GM20000 (cell line): ENCODE data around the gene ZSCAN1.

Experiments
- DNase-seq: peaks from one replicate; pipeline ENCODE4 v3.0.0; 2012; ENCODE audit warnings: low spot score
- TF ChIP-seq, protein P1 (sequence below): IDR thresholded peaks from 2 replicates; pipeline ENCODE4 v1.5.1; 2012; ENCODE audit warnings: mild to moderate bottlenecking, control low read depth; ENCODE audit errors: extremely low read depth, missing control alignments

The ZSCAN1 gene

DNA sequence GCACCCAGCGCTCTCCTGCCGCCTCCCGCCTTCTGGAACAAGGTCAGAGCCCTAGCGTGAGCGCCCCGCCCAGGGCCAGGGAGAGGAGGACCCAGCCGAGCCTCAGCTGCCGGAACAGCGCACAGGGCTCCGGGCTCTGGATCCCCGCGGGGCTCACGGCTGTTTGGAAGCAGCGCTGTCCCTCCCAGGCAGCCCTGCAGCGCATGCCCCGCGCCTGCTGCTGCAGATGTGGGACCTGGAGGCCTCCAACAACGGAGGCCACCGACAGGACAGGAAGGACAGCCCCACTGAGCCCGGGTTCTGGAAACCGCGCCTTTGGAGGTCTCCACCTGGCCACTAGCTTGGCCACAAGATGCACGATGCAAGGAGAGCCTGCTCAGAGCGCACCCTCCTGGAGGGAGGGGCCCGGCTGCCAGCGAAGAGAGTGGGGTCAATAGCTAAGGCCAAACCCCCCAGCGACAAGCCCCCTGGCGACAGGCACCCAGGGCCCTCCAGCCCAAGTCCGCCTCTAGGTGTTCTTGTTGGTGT, 51.6 kb downstream of the ZSCAN1 start:
- no peak for DNase-seq

DNA sequence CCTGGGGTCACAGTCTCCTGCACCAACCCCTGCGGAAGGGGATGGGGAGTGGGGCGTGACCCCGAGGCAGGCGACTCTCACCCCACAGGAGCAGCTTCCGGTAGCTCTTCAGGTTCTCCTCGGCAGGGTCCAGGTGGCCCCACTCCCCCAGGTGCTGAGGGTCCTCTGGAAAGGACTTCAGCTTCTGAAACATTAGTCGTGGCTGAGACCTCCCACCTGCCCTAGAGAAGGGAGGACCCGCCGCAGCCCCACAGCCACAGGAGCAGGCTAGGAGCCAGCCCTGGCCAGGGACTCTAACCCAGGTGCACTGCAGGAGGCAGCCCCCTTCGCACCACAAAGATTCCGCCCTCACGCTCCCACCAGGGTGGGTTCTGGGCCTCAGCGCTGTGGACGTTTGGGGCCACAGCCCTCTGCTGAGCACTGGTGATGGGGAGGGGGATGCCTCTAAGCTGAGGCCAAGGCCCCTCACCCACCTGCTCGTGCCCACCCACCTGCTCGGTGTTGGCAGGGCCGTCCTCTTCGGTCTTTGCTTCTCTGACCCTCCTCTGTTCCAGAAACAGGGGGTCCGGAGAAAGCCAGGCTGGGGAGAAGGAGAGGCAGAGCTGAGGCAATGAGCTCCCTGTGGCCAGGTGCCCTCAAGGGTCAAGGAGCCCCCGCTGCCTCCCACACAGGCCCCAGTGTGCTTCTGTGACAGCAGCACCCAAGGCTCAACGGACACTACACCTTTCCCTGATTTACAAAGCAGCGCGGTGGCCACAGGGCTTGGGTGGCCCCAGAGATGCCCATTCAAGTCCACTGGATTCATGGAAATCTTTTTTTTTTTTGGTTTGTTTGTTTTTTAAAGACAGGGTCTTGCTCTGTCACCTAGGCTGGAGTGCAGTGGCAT, 53.2 kb downstream of the ZSCAN1 start:
- TF ChIP-seq, protein P1, sequence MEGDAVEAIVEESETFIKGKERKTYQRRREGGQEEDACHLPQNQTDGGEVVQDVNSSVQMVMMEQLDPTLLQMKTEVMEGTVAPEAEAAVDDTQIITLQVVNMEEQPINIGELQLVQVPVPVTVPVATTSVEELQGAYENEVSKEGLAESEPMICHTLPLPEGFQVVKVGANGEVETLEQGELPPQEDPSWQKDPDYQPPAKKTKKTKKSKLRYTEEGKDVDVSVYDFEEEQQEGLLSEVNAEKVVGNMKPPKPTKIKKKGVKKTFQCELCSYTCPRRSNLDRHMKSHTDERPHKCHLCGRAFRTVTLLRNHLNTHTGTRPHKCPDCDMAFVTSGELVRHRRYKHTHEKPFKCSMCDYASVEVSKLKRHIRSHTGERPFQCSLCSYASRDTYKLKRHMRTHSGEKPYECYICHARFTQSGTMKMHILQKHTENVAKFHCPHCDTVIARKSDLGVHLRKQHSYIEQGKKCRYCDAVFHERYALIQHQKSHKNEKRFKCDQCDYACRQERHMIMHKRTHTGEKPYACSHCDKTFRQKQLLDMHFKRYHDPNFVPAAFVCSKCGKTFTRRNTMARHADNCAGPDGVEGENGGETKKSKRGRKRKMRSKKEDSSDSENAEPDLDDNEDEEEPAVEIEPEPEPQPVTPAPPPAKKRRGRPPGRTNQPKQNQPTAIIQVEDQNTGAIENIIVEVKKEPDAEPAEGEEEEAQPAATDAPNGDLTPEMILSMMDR = no peak
- DNase-seq = no peak

More for the DNA sequence above, 51.6 kb downstream of the ZSCAN1 start:
- TF ChIP-seq, protein P1 = no peak

DNA sequence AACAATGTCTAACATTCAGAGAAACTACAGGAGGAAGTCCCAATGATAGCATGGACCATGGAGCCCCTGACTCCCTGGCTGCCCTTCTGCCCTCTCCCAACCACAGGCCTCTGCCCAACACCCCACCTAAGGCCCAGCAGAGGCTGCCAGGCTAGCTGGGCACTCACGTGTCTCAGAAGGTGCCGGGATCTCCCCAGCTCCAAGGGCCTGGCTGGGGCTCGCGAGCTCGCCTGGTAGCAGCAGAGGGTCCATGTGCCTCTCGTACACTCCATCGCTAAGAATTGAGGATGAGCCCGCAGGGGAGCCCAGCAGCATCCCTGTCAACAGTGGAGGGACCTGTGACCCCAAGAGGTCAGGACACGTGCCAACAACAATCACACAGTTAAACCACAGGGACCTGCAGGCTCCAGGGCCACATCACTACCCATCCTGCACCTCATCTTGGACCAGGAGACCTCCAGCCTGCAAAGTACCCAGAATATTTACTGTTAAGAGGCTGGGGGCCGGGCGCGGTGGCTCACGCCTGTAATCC, 54.8 kb downstream of the ZSCAN1 start:
- DNase-seq = no peak
- TF ChIP-seq, protein P1 = no peak

DNA sequence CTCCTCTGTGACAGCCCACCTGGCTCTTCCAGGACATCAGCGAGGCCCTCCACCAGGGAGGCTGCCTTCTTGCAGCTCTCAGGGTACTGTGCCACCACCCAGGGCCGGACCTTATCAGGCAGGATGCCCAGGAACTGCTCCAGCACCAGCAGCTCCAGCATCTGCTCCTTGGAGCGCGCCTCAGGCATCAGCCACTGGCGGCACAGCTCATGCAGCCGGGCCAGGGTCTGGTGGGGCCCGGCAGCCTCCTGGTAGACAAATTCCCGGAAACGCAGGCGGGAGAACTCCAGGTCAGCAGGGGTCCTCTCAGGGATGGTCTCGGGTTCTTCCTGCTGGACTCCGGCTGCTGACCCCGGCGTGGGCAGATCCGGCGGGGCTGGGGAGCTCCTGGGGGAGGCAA, 56.0 kb downstream of the ZSCAN1 start:
- no peak for DNase-seq
- TF ChIP-seq, protein P1 = no peak

DNA sequence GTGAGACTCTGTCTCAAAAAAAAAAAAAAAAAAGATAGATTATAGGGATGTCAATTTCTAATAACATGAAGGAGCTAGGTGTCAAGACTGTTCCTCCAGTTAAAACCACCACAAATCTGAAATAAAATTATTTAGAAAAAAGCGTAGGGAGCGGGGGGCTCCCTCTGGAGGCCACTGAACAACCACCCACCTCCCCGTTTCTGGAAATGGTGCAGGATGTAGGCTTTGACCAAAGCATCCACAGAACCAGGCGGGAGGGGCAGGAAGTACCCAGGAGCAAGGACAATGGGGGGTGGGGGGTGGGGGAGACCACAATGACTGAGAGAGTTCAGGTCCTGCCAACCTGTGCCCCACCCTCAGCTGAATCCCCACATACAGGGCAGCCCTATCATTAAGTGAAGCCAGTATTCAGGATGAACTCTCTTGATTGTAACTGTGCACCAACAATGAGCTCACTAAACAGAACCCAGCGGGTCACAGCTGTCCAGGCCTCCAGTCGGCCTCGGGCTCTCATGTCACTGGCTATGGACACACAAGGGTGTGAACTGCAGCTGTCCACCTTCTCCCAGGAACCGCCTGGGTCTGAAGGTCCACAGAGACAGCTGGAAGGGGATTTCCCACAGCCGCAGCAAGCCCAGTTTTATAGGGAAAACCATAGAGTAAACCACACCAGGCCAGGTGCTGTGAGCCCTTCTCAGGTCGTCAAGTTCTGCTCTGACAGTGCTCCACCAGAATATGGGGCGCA, 57.6 kb downstream of the ZSCAN1 start:
- no peak for DNase-seq
- TF ChIP-seq, protein P1 = no peak

DNA sequence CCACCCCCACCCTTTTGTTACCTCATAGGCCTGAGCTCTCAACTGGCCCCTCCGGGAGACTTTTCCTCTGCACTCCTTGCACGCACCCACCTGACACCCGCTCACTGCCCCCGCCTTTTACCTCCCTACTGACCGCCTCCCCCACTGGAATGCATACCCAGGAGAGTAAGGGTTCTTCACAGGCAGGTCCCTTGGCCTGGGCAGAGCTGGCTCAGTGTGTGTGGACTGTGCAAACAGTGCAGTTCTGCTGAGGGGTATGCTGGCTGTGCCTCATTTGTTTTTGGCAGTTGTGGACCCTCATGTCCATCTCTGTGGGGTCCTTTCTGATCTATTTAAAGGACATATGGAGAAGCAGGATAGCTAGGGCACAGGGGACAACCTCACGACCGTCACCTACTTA, 59.2 kb downstream of the ZSCAN1 start:
- no peak for DNase-seq
- TF ChIP-seq, protein P1 = no peak
